Stimulated activated CD8-positive, alpha-beta memory T cell treated with anti-CD3 and anti-CD28 coated beads, Interleukin-7, amount 100 ng/mL, for 48 hours (primary cell): Measurements from ENCODE around the gene SLC7A1.

Source experiments
- DNase-seq, 2 donors: peaks; one replicate each; pipeline ENCODE4 v3.0.0-alpha.2; 2020; ENCODE audit warnings: low read depth in 1 of 2; ENCODE audit errors: extremely low read depth in 1 of 2

The SLC7A1 gene

GRCh38 chr13:29471551-29471950 lies 123.9 kb downstream of the SLC7A1 start:
- no peak for DNase-seq

GRCh38 chr13:29465741-29466293 lies 129.7 kb downstream of the SLC7A1 start:
- no peak for DNase-seq

GRCh38 chr13:29464105-29464679 lies 131.3 kb downstream of the SLC7A1 start:
- no peak for DNase-seq

GRCh38 chr13:29459813-29460355 lies 135.6 kb downstream of the SLC7A1 start:
- DNase-seq: no peak
